Hepatocyte (in vitro differentiated cells): ENCODE data around the gene ISCU.

Source experiments
- EZH2 ChIP-seq: fragments of 200-600 bp; sonication (generic); IDR thresholded peaks from 2 replicates; pipeline ENCODE4 v1.6.1; 2016; ENCODE audit warnings: antibody characterized with exemption, mild to moderate bottlenecking, borderline replicate concordance
- EZH2phosphoT487 ChIP-seq: fragments of 200-600 bp; sonication (generic); IDR thresholded peaks from one replicate; pipeline ENCODE4 v1.6.1; 2018; ENCODE audit warnings: antibody characterized with exemption, mild to moderate bottlenecking, low read depth, moderate library complexity; ENCODE audit not compliant: unreplicated experiment, severe bottlenecking
- TF ChIP-seq, protein P1 (sequence below): fragments of 200-600 bp; sonication (generic); IDR thresholded peaks from 2 replicates; pipeline ENCODE4 v1.5.1; 2016; ENCODE audit warnings: antibody characterized with exemption, mild to moderate bottlenecking; ENCODE audit not compliant: poor library complexity

DNA sequence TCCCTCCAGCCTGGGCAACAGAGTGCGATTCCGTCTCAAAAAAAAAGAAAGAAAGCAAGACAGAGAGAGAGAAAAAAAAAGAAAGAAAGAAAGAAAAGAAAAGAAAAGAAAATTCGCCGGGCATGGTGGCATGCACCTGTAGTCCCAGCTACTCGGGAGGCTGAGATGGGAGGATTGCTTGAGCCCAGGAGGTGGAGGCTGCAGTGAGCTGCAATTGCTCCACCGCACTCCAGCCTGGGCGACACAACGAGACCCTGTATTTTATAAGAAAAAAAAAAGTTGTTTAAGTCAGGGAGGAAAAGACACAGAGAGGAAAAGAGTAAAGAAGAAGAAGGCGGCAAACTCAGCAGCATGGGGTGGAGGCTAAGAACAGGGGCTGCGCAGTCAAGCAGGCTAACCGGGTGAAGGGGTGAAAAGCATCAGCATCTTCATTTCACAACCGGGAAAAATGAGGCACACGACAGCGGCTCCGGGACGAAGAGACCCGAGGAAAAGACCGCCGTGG is 47.9 kb upstream of the ISCU start:
- TF ChIP-seq, protein P1, sequence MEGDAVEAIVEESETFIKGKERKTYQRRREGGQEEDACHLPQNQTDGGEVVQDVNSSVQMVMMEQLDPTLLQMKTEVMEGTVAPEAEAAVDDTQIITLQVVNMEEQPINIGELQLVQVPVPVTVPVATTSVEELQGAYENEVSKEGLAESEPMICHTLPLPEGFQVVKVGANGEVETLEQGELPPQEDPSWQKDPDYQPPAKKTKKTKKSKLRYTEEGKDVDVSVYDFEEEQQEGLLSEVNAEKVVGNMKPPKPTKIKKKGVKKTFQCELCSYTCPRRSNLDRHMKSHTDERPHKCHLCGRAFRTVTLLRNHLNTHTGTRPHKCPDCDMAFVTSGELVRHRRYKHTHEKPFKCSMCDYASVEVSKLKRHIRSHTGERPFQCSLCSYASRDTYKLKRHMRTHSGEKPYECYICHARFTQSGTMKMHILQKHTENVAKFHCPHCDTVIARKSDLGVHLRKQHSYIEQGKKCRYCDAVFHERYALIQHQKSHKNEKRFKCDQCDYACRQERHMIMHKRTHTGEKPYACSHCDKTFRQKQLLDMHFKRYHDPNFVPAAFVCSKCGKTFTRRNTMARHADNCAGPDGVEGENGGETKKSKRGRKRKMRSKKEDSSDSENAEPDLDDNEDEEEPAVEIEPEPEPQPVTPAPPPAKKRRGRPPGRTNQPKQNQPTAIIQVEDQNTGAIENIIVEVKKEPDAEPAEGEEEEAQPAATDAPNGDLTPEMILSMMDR = no peak
- TF ChIP-seq EZH2phosphoT487 (no peak), EZH2 (no peak)
